SK-N-SH treated with all-trans-retinoic acid at 6 μM for 48 hours (cell line): ENCODE data around the gene CPSF3.
A peak's percentile ranks its signal among the peaks of the same experiment; 100 is the strongest.

Experiments used
- ATAC-seq: fragments of 200-7000 bp; cut with Tn5 transposase; 3 replicates; pipeline ENCODE4 v1.9.1; 2020; ENCODE audit warnings: mild to moderate bottlenecking, moderate library complexity
- ARNTL ChIP-seq: fragments of 450-650 bp; formaldehyde crosslinking; IDR thresholded peaks from 2 replicates; pipeline ENCODE4 v1.5.0; 2020; ENCODE audit warnings: low read depth, mild to moderate bottlenecking, moderate library complexity, borderline replicate concordance
- BACH2 ChIP-seq: fragments of 250-450 bp; sonication (Bioruptor Pico); IDR thresholded peaks from 2 replicates; pipeline ENCODE4 v1.9.0; 2021; ENCODE audit warnings: mild to moderate bottlenecking, borderline replicate concordance
- CREB5 ChIP-seq: fragments of 250-450 bp; sonication (Bioruptor Pico); IDR thresholded peaks from 2 replicates; pipeline ENCODE4 v1.5.1; 2020; ENCODE audit warnings: low read depth, mild to moderate bottlenecking, moderate library complexity
- CSRNP3 ChIP-seq: fragments of 250-450 bp; sonication (Bioruptor Pico); IDR thresholded peaks from 2 replicates; pipeline ENCODE4 v1.5.1; 2021; ENCODE audit warnings: mild to moderate bottlenecking, moderate library complexity
- GLIS3 ChIP-seq: fragments of 250-450 bp; sonication (Bioruptor Pico); IDR thresholded peaks from 2 replicates; pipeline ENCODE4 v1.5.0; 2020; ENCODE audit warnings: mild to moderate bottlenecking, moderate library complexity
- ISL1 ChIP-seq: fragments of 250-450 bp; sonication (Bioruptor Pico); IDR thresholded peaks from 2 replicates; pipeline ENCODE4 v2.1.2; 2022; ENCODE audit warnings: mild to moderate bottlenecking, moderate library complexity
- PATZ1 ChIP-seq: fragments of 250-450 bp; sonication (Bioruptor Pico); IDR thresholded peaks from 2 replicates; pipeline ENCODE4 v1.8.0; 2020; ENCODE audit warnings: mild to moderate bottlenecking, moderate library complexity, borderline replicate concordance
- POU6F1 ChIP-seq: fragments of 250-450 bp; sonication (Bioruptor Pico); IDR thresholded peaks from 2 replicates; pipeline ENCODE4 v1.8.0; 2021; ENCODE audit warnings: low read depth, mild to moderate bottlenecking, moderate library complexity, borderline replicate concordance
- SNAI2 ChIP-seq: fragments of 250-450 bp; sonication (Bioruptor Pico); IDR thresholded peaks from 2 replicates; pipeline ENCODE4 v1.5.0; 2020; ENCODE audit warnings: mild to moderate bottlenecking, moderate library complexity
- TOX ChIP-seq: fragments of 250-450 bp; sonication (Bioruptor Pico); IDR thresholded peaks from 2 replicates; pipeline ENCODE4 v1.8.0; 2021; ENCODE audit warnings: mild to moderate bottlenecking, moderate library complexity, borderline replicate concordance
- TSHZ2 ChIP-seq: fragments of 250-450 bp; sonication (Bioruptor Pico); IDR thresholded peaks from 2 replicates; pipeline ENCODE4 v1.5.0; 2020; ENCODE audit warnings: mild to moderate bottlenecking, moderate library complexity
- ZC3H10 ChIP-seq: fragments of 250-450 bp; sonication (Bioruptor Pico); IDR thresholded peaks from 2 replicates; pipeline ENCODE4 v1.5.1; 2021; ENCODE audit warnings: mild to moderate bottlenecking, moderate library complexity
- ZFP3 ChIP-seq: fragments of 250-450 bp; sonication (Bioruptor Pico); IDR thresholded peaks from 2 replicates; pipeline ENCODE4 v1.5.0; 2020; ENCODE audit warnings: mild to moderate bottlenecking, moderate library complexity
- ZFP30 ChIP-seq: fragments of 450-650 bp; formaldehyde crosslinking; IDR thresholded peaks from 2 replicates; pipeline ENCODE4 v1.5.0; 2022; ENCODE audit warnings: mild to moderate bottlenecking, moderate library complexity
- ZNF565 ChIP-seq: fragments of 450-650 bp; formaldehyde crosslinking; conservative IDR thresholded peaks from 2 replicates; pipeline ENCODE4 v1.5.0; 2020; ENCODE audit warnings: low read depth, mild to moderate bottlenecking, moderate library complexity
- ZNF70 ChIP-seq: fragments of 450-650 bp; formaldehyde crosslinking; IDR thresholded peaks from 2 replicates; pipeline ENCODE4 v1.5.0; 2020; ENCODE audit warnings: mild to moderate bottlenecking, moderate library complexity
- ZNF8 ChIP-seq: fragments of 450-650 bp; formaldehyde crosslinking; IDR thresholded peaks from 2 replicates; pipeline ENCODE4 v1.5.0; 2020; ENCODE audit warnings: mild to moderate bottlenecking, moderate library complexity

Gene CPSF3

GRCh38 chr2:9424447-9425164, 1.2 kb downstream of the CPSF3 start:
- ATAC-seq, result no peak
- no peak for TF ChIP-seq CREB5 (CRISPR knock-in tag)
- TF ChIP-seq ZNF8 (CRISPR knock-in tag), result no peak
- TF ChIP-seq BACH2 (CRISPR knock-in tag), result no peak
- no peak for TF ChIP-seq SNAI2 (CRISPR knock-in tag)
- TF ChIP-seq TSHZ2 (CRISPR knock-in tag), result no peak
- TF ChIP-seq GLIS3 (CRISPR knock-in tag), result no peak
- TF ChIP-seq ZNF70 (CRISPR knock-in tag), result no peak
- TF ChIP-seq CSRNP3, result no peak
- no peak for TF ChIP-seq ZFP3 (CRISPR knock-in tag)

- no peak for ATAC-seq
- TF ChIP-seq ZNF70 (CRISPR knock-in tag) (no peak), POU6F1 (CRISPR knock-in tag) (no peak), PATZ1 (no peak), GLIS3 (CRISPR knock-in tag) (no peak)
These were observed 5.6 kb downstream of the CPSF3 start for GRCh38 chr2:9428965-9429577.

GRCh38 chr2:9430316-9431293, 7.2 kb downstream of the CPSF3 start:
- no peak; the same call in 1 of the 2 replicates for TF ChIP-seq ZFP3 (CRISPR knock-in tag)
- TF ChIP-seq TOX (CRISPR knock-in tag), result no peak
- TF ChIP-seq ISL1 (CRISPR knock-in tag), result peak; percentile 75
- no peak for TF ChIP-seq ZFP30 (CRISPR knock-in tag)
- no peak for TF ChIP-seq ARNTL
- ATAC-seq, result peak; percentile 85

GRCh38 chr2:9434489-9434888, 11.0 kb downstream of the CPSF3 start:
- ATAC-seq, result no peak
- TF ChIP-seq ARNTL (no peak), ZC3H10 (no peak), GLIS3 (CRISPR knock-in tag) (no peak), SNAI2 (CRISPR knock-in tag) (no peak), ZNF565 (CRISPR knock-in tag) (no peak)
